ENCODE measurements around the gene STAC2. TPM values are rescaled to one million over a fixed set of nuclear protein-coding genes. Genes with fewer than 3 reads are reported as not detected.

Gene STAC2
- total and polyA plus RNA-seq, 2 of the 13 experiments (the other 11 are each of a cell fraction or from before 2014, with no cell fraction given), result not detected

DNA sequence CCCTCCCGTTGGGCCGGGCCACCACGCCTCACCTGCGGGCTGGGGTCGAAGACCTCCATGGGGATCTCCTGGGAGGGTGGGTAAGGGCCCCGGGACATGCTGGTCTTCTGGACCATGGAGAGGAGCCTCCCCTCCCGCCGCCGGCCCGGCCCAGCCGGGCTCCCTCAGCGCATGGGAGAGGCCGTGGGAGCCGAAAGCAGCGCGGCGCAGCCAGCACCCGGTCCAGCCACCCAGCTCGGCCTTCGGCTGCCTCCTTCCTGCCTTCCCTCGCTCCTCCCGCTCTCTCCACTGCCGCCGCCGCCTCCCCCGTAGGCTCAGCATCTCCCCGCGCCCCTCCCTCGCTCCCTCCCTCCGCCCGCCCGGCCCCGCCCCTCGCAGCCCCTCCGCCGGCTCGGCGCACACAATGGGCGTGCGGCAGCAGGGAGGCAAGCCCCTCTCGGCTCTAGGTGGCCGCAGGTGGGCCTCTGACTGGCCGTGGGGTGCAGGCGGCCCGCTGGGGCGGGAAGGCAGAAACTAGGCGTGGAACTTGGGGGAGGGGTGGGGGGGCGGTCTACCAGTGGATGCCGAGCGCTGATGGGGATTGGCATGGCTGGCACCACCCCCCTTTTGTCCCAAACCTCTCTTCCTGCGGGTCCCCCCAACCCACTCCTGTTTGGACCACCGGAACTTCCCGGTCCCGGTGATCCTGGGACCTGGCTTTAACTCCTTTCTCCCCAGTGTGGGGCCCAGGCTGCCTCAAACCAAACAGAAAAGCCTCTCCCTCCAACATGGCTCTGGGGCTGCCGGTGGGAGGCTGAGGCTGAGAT lies 28.2 kb downstream of the STAC2 start, which contains the start of gene CACNB1 (continued):
- TF ChIP-seq CBFB (CRISPR knock-in tag; IDR thresholded peaks at IDR 0.05), result peak; percentile 41; the same call in 1 of the 2 replicates
- peak; percentile 44; the same call in 1 of the 2 replicates for TF ChIP-seq SP2 (CRISPR knock-in tag; IDR thresholded peaks at IDR 0.05)
- no peak for TF ChIP-seq PHF21A (CRISPR knock-in tag; IDR thresholded peaks at IDR 0.05)
- TF ChIP-seq PRPF4 (IDR thresholded peaks at IDR 0.05; ENCODE audit: low read depth, low read length, poor library complexity, severe bottlenecking), result no peak
- TF ChIP-seq, protein P1, sequence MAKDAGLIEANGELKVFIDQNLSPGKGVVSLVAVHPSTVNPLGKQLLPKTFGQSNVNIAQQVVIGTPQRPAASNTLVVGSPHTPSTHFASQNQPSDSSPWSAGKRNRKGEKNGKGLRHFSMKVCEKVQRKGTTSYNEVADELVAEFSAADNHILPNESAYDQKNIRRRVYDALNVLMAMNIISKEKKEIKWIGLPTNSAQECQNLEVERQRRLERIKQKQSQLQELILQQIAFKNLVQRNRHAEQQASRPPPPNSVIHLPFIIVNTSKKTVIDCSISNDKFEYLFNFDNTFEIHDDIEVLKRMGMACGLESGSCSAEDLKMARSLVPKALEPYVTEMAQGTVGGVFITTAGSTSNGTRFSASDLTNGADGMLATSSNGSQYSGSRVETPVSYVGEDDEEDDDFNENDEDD (CRISPR knock-in tag; IDR thresholded peaks at IDR 0.05; ENCODE audit: borderline replicate concordance), result peak; percentile 70; the same call in 1 of the 2 replicates
- TF ChIP-seq, protein P2, sequence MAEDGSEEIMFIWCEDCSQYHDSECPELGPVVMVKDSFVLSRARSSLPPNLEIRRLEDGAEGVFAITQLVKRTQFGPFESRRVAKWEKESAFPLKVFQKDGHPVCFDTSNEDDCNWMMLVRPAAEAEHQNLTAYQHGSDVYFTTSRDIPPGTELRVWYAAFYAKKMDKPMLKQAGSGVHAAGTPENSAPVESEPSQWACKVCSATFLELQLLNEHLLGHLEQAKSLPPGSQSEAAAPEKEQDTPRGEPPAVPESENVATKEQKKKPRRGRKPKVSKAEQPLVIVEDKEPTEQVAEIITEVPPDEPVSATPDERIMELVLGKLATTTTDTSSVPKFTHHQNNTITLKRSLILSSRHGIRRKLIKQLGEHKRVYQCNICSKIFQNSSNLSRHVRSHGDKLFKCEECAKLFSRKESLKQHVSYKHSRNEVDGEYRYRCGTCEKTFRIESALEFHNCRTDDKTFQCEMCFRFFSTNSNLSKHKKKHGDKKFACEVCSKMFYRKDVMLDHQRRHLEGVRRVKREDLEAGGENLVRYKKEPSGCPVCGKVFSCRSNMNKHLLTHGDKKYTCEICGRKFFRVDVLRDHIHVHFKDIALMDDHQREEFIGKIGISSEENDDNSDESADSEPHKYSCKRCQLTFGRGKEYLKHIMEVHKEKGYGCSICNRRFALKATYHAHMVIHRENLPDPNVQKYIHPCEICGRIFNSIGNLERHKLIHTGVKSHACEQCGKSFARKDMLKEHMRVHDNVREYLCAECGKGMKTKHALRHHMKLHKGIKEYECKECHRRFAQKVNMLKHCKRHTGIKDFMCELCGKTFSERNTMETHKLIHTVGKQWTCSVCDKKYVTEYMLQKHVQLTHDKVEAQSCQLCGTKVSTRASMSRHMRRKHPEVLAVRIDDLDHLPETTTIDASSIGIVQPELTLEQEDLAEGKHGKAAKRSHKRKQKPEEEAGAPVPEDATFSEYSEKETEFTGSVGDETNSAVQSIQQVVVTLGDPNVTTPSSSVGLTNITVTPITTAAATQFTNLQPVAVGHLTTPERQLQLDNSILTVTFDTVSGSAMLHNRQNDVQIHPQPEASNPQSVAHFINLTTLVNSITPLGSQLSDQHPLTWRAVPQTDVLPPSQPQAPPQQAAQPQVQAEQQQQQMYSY (CRISPR knock-in tag; IDR thresholded peaks at IDR 0.05), result no peak
- peak; percentile 32; the same call in 1 of the 2 replicates for TF ChIP-seq EEA1 (CRISPR knock-in tag; IDR thresholded peaks at IDR 0.05; ENCODE audit: borderline replicate concordance)
- no peak for TF ChIP-seq CHD4 (IDR thresholded peaks at IDR 0.05; ENCODE audit: borderline replicate concordance, low read length)
- TF ChIP-seq, protein P3, sequence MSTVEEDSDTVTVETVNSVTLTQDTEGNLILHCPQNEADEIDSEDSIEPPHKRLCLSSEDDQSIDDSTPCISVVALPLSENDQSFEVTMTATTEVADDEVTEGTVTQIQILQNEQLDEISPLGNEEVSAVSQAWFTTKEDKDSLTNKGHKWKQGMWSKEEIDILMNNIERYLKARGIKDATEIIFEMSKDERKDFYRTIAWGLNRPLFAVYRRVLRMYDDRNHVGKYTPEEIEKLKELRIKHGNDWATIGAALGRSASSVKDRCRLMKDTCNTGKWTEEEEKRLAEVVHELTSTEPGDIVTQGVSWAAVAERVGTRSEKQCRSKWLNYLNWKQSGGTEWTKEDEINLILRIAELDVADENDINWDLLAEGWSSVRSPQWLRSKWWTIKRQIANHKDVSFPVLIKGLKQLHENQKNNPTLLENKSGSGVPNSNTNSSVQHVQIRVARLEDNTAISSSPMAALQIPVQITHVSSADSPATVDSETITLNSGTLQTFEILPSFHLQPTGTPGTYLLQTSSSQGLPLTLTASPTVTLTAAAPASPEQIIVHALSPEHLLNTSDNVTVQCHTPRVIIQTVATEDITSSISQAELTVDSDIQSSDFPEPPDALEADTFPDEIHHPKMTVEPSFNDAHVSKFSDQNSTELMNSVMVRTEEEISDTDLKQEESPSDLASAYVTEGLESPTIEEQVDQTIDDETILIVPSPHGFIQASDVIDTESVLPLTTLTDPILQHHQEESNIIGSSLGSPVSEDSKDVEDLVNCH (CRISPR knock-in tag; IDR thresholded peaks at IDR 0.05), result no peak
- no peak for TF ChIP-seq MTF2 (CRISPR knock-in tag; IDR thresholded peaks at IDR 0.05; ENCODE audit: borderline replicate concordance)
- TF ChIP-seq CC2D1A (CRISPR knock-in tag; IDR thresholded peaks at IDR 0.05), result no peak
- TF ChIP-seq ZNF670 (CRISPR knock-in tag; IDR thresholded peaks at IDR 0.05; ENCODE audit: borderline replicate concordance), result no peak
- 0 out of 2 replicates have a peak, but pooled peaks have one; percentile 11 for TF ChIP-seq ZNF709 (CRISPR knock-in tag; IDR thresholded peaks at IDR 0.05)
- TF ChIP-seq, protein P4, sequence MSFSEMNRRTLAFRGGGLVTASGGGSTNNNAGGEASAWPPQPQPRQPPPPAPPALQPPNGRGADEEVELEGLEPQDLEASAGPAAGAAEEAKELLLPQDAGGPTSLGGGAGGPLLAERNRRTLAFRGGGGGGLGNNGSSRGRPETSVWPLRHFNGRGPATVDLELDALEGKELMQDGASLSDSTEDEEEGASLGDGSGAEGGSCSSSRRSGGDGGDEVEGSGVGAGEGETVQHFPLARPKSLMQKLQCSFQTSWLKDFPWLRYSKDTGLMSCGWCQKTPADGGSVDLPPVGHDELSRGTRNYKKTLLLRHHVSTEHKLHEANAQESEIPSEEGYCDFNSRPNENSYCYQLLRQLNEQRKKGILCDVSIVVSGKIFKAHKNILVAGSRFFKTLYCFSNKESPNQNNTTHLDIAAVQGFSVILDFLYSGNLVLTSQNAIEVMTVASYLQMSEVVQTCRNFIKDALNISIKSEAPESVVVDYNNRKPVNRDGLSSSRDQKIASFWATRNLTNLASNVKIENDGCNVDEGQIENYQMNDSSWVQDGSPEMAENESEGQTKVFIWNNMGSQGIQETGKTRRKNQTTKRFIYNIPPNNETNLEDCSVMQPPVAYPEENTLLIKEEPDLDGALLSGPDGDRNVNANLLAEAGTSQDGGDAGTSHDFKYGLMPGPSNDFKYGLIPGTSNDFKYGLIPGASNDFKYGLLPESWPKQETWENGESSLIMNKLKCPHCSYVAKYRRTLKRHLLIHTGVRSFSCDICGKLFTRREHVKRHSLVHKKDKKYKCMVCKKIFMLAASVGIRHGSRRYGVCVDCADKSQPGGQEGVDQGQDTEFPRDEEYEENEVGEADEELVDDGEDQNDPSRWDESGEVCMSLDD (CRISPR knock-in tag; IDR thresholded peaks at IDR 0.05; ENCODE audit: borderline replicate concordance), result no peak
- peak; percentile 44 for TF ChIP-seq MYC (CRISPR knock-in tag; IDR thresholded peaks at IDR 0.05; ENCODE audit: borderline replicate concordance)
- no peak for TF ChIP-seq ZNF496 (CRISPR knock-in tag; IDR thresholded peaks at IDR 0.05; ENCODE audit: insufficient replicate concordance)
- no peak for TF ChIP-seq ZNF34 (CRISPR knock-in tag; IDR thresholded peaks at IDR 0.05; ENCODE audit: borderline replicate concordance)
- no peak for TF ChIP-seq ZFP36 (IDR thresholded peaks at IDR 0.05; ENCODE audit: borderline replicate concordance, low read depth, low read length, partially characterized antibody)
